Activated gamma-delta T cell treated with anti-CD3 and anti-CD28 coated beads, Interleukin-2, amount 50 U/mL, for 16 hours (primary cell): Measurements from ENCODE around the gene CERKL.

Experiments
- DNase-seq: peaks from one replicate; pipeline ENCODE4 v3.0.0-alpha.2; 2020; ENCODE audit warnings: low read depth

Gene CERKL

DNA sequence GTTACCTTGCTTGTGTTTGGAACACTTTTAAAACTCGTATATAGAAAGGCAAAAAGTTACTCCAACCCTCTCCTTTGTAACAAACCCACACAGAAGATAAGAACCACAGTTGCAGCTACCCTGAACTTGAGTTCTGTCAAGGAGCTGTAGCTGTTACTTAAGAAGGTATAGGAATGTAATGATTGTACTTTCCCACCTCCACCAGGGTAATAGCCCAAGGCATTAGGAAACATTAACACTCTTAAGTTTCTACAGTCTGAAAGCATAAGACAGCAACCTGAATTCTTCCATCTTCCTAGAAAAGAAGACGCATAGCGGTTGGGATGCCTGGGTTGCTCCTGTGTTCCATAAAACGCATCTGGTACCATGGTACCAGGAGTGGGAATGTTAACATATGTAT lies 156.7 kb downstream of the CERKL start:
- DNase-seq: no peak

DNA sequence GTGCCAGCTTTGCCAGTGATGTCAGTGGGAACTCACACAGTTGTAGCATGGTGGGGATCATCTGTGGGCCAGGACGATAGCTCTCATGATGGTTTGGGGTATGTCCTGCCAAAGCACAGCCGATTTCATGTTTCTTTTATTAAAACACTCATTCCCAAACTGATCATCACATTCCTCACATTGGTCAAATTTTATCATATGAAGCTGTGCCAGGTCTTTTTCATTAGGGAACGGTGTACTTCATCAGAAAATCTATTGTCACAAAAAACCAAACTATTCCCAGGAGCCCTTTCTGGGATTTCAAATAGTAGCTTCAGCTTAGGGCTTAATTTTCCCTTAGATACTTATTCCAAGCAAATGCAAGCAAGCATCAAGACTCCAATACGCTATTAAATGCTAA lies 157.7 kb downstream of the CERKL start:
- DNase-seq: no peak
